LHCN-M2 (cell line): ENCODE data around the gene ITPRID1. TPM values are rescaled to one million over a fixed set of nuclear protein-coding genes. Genes with fewer than 3 reads are reported as not detected.
"Not testable (repeated sequence)": the region's sequence is repeated elsewhere in the genome, so short reads cannot be mapped to it uniquely, and the experiment has no call there.

ENCODE experiments used
- DNase-seq: peaks from one replicate; pipeline ENCODE4 v3.0.0-alpha.2; 2012; ENCODE audit warnings: low read depth
- total RNA-seq: library from RNA; depleted of rRNA; stranded (reverse); fragments of >200 nt; gene quantifications from 2 replicates; pipeline ENCODE4 v1.2.3, GENCODE V29; 2014

The ITPRID1 gene
- total RNA-seq, 1 experiment from 2014 or later: not detected

DNA sequence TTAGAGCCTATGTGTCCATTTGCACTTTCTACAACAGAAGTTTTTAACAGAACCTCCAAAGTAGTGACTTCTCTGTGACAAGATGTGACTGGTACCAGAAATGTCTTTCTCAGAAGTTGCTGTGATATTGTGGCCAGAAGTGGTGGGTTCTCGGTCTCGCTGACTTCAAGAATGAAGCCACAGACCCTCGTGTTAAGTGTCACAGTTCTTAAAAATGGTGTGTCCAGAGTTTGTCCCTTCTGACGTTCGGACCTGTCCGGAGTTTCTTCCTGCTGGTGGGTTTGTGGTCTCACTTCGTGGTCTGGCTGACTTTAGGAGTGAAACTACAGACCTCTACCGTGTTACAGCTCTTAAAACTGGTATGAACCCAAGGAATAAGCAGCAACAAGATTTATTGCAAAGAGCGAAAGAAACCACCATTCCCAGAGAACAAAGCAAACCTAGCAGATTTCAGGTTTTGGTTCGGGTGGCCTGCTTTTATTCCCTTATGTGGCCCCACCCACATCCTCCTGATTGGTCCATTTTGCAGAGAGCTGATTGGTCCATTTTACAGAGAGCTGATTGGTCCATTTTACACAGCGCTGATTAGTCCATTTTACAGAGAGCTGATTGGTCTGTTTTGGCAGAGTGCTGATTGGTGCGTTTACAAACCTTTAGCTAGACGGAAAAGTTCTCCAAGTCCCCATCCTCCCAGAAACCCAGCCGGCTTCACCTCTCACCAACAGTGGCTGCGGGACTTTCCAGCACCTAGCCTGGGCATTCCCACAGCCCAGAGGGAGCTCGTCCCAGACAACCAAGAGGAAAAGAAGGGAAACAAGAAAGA, 3.0 kb downstream of the ITPRID1 start:
- no peak for DNase-seq

DNA sequence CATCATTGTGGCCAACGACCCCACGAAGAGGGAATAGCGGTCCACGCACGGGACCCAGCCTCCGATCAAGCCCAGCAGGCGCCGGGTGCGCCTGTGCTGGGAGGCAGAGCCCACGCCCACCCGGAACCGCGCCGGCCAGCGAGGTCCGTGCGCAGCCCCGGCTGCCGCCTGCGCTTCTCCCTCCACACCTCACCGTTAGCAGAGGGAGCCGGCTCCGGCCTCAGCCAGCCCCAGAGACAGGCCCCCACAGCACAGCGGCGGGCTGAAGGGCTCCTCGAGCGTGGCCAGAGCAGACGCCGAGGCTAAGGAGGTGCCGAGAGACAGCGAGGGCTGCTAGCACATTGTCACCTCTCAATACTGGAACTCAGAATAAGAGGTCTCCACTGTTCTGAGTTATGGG, 3.6 kb downstream of the ITPRID1 start:
- DNase-seq: no peak

DNA sequence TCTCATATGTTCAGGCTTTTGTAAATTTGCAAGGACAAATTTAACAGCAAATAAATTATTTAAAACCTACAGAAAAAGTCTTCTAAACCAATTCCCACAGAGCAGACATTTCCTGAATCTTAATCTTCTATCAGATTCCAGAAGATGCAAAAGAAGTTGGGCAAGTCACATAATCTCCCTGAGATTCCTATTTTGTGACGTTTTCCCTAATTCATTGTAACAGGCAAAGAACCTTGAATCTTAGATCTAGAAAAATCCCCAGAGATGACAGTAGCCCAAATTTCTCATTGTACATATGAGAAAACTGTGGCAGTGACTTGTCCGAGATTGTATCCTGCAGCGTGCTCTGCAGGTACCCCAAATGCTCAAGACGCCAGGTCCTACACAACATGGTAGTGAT, 4.9 kb downstream of the ITPRID1 start:
- no peak for DNase-seq

DNA sequence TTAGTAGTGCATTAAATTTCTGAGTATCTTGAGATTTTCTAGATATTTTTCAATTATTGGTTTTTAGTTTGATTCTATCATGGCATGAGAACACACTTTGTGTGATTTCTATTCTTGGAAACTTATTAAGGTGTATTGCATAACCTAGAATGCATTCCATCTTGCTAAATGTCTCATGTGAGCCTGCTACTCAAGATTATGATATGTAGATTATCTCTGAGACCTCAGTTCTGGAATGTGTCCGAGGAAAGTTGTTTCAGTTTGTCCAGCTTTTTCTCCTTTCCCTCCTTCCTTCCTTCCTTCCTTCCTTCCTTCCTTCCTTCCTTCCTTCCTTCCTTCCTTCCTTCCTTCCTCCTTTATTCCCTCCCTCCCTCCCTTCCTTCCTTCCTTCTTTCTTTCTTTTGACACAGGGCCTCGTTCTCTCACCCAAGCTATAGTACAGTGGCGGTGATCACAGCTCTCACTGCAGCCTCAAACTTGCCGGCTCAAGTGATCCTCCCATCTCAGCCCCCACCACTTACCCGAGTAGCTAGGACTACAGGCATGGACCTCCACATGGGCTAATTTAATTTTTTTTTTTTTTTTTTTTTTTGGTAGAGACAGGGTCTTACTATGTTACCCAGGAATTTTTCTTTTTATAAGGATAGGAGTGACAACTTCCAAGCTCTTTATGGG, 7.6 kb downstream of the ITPRID1 start:
- no peak for DNase-seq

DNA sequence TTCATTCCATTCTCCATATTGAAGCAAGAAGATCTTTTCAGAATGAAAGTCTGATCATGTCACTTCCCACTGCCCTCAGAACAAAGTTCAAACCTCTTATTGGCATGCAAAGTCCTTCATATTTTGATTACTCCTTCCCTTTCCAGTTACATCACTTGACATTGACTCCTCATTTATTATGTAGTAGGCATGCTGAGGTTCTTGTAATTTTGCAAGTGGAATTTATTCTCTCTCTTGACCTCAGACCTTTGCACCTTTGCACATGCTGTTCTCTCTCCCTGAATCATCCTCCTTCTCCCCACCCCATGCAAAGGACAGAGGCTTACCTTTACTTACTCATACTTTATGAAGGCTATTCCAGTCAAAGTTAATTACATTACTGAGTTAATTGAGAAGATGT, 13.0 kb downstream of the ITPRID1 start:
- DNase-seq: no peak

DNA sequence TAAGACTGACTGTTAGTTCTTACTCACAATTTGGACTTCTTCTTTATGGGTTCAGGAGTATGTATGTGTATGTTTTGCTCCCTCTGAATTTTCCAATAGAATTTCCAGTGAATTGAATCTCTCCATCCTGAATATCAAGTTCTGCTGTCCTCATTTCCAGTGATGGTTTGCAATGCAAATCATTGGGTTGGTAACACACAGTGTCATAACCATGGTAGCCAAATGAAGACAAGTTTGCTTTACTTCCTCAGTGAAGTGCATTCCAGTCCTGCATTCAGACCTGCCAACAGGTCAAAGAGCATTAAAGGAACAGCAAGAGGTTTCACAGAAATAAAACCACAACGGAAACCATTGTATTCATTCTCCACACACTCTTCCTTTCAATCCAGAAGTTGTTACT, 15.2 kb downstream of the ITPRID1 start:
- DNase-seq: no peak

DNA sequence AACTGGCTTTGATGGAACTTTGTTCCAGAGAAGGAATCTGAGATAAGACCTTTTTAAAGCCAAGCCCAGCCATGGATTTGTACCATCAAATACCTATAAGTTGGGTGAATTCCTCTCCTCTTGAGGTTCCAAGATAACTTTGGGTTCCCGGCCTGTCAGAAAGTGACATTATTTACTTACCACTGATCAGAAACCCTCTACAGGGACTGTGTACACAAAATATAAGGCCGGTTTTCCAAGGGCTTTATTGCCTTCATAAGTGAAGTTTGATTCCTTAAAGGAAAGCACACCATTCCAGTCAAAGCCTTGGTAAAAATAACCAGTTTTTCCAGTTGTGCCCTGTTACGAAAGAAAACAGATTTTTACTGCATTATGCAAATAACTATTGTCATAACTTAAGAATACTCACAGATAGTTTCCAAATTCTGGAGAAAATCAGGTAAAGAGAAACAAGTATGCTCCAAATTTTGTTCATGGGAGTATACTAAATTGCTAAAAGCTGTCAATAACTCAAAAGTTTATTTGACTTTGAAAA, 26.8 kb downstream of the ITPRID1 start:
- not testable (repeated sequence) for DNase-seq

DNA sequence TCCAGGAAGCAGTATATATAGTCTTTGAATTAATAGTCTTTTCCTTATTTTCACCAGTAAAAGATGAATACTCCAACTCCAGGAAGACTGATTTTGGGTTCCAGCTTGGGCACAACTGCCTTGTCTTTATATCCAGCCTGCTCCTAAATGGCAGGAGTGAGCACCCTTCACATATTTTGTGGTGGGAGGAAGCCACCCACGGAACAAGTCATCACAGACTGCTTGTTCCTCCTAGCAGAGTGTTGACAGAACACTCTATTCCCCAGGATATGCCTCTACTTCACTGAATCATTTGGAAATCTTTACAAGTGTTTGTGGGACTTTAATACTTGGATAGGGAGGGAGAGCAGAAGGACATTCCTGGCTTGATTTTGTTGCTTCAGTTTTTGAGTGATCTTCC, 31.7 kb downstream of the ITPRID1 start:
- no peak for DNase-seq

DNA sequence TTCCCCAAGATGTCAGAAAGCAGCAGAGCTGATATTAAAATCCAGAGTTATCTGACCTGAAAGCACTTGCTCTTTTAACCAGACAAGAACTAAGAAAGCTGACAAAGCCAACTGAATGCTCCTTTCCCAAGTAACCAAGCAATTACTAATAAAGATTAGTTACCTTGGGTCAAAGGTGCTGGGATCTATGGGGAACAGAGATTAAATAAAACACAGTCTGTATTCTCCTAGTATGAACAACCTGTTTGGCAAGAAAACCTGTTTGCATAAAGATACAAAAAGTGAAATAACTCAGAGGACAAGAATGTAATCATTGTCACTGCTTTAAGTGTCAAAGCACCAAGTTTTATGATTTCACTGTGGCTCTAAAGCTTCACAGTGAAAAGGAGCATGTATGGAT, 35.7 kb downstream of the ITPRID1 start:
- DNase-seq: no peak

DNA sequence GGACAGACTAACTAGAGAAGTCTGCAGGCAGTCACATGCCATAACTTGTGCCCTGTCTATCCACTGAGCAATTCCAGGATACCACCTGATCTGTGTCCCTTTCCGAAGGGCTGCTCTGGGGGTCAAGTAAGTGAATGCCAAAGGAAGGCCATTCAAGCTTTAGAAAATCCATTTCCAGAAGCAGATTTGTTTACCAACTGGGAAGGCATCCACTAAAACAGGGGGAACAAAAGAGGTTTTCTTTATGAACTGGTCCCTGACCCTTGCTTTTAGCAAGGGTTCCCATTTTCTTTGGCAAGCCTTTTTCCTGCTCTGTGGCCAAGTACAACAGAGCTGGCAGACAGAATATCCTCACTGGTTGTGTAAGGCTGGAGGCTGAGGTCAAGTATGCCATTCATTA, 36.5 kb downstream of the ITPRID1 start:
- no peak for DNase-seq

DNA sequence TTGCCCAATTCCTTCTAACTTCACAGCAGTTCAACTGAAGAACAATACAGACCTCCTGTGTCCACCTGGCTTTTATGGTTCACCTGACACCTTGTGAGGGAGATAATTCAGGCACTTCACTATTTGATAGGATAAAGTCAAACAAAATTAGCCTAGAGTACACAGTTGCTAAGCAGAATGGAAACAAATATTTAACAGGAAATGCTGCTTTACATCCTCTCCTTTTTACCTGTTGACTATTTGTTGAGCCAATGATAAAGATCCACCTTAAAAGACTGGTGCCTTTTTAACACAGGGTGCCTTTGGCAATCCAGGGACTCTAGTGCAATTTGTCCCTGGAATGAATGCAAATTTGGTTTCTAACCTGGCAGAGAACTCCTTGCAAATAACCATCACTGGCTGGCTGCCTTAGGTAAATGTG, 39.8 kb downstream of the ITPRID1 start:
- DNase-seq: no peak

DNA sequence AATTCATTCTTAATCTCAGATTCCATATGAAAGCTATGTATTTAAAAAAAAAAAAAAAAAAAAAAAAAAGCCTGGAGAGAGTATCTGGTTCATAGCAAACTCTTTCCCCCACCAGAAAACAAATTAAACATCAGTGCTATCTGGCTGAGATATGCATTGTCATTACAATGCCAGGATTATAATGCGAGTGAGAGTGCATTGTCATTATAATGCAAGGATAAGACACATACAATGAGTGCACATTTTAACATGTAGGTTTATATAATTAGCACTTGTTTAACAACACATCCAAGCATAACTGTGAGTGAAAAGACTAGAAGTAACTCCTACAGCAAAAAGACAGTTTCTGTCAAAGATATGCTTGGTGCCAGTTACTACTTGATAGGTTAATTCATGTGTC, 48.1 kb downstream of the ITPRID1 start:
- no peak for DNase-seq

DNA sequence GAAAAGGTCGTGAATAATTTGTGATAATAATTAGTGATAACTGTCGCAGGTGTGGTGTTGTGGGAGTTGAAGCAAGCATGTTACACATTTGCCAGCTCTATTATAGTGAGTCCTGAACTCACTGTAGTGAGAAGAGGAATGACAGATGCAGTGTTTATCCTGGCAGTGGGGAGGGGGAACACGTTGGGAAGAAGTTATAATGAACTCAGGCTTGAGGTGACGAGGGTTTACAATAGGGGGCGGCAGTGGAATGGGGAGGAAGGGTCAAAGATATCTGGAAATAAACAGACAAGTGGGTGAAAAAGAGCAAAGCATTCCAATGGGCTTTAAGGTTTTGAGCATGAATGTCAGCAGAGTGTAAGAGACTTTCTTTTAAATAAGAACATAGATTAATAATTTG, 49.6 kb downstream of the ITPRID1 start:
- no peak for DNase-seq

DNA sequence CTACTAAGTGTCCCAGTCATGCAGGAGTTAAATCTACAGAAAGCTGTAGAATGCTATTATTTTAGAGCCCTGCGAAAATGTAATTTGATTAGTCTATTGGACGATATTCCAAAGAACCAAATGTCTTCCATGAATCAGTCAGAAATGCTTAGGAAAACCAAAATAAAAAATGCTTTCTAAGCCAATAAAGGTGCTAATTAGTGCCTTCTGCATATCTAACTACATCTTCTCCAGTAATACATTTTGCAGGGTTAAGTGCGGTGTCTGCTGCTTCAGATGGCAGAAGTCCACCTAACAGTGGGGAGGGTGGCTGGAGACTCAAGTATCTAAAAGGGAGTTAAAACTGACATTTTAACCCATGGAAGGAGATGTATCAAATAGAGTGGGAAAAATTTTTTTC, 50.1 kb downstream of the ITPRID1 start:
- DNase-seq: no peak

DNA sequence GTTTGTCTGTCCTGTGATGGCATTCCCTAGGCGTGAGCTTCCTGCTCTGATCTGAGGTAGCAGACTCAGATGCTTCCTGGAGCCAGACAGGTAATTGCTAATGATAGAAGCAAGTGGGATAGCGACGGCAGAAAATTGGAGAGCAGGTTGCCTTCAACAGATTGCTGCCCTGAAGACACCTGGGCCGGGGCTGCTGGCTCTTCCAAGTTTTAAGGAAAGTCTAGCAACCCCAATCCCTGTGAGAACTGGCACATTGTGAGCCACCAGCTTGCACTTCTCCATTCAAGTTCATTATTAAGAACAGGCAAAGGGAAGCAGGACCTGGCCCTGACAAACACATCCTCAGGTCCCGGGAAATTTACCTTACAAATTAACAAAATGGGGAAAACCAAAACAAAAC, 50.8 kb downstream of the ITPRID1 start:
- DNase-seq: no peak

DNA sequence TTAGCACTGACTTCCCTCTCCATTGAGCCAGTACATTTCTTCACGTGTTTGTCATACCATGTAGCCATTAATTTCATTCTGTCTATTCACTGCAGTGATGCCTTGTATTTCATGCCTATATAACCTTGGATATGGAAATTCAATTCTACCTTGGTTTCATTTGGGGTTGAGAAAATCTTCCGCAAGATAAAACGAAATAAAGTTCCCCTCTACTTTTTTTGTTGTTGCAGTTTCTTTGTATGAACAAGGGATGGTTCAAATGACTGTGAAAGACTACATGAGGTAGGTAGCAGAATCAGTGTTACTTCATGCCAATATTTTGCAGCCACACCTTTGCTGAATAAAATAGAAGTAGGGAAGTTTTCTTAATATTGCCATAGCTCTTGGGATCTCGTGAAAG, 55.6 kb downstream of the ITPRID1 start:
- DNase-seq: no peak

DNA sequence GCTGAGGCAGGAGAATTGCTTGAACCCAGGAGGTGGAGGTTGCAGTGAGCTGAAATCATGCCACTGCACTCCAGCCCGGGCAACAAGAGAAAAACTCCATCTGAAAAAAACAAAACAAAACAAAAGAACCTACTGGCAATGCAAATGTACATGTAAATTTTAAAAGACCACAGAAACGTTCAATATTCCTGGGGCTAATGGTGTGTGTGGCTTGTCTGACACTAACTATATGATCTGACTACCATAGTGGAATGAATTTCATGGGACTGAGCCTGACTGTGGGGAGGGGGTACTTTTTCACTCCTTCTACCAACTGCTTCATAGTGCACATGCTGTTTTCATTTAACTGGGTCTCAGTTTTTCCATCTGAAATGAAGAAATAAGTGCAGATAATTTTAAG, 69.6 kb downstream of the ITPRID1 start:
- no peak for DNase-seq

DNA sequence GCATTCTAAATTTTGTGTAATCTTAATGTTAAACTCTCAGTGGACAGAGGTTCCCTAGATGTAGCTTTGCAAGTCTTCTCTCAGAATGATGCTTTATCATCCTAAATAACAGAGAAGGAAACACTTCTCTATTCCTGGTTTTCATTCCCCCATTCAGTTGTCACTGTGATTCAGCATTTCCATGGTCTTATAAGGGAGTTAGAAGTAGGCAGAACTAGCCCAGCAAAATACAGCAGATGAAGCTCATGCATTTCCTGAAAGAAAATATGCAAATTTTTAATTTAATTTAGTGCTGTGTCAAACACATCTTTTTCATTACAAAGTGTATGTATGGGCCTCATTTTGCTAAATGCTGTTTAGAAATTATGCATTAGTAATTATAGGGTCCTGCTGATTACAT, 70.1 kb downstream of the ITPRID1 start:
- DNase-seq: no peak

DNA sequence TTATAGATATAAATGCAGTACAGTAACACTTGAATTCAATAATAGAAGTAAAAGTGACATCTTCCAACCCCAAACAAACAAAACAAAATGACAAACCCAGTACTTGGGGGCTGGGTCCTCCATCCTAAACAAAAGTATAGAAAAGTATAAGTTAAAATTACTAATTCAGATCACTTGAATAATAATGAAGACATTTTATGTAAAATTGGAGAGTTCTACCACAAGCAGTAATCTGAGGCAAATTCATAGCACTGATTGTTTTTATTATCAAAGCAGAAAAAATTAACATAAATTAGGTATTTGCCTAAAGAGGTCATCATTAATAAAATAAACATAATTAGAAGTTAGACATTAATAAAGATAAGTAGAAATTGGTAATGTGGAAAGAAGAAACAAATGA, 81.5 kb downstream of the ITPRID1 start:
- DNase-seq: no peak

DNA sequence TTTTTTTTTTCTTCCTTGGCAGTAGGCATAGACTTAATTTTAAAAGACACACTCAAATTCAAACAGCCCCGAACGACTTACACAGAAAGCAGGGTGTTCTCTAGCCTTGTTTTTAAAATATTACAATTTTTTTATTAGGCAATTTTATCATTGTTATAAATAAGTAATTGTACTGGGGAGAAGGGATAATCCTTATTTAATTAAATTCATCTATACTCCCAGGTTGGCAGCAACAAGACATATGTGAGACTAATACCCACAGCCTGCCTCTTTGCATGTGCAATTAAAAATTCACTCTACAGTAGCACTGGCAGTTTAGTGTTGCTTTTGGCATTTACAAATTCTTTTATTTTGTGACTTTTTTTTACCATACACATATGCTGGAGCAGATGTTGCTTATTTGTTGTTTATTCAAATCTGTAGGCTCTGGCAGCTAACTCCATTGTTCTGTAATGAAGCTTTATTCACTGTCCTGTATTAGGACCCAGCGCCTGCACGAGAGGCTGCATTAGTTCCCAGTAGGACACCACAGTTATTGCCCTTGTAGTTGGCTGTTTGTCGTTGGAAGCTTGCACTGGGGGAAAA, 88.2 kb downstream of the ITPRID1 start:
- DNase-seq: no peak

DNA sequence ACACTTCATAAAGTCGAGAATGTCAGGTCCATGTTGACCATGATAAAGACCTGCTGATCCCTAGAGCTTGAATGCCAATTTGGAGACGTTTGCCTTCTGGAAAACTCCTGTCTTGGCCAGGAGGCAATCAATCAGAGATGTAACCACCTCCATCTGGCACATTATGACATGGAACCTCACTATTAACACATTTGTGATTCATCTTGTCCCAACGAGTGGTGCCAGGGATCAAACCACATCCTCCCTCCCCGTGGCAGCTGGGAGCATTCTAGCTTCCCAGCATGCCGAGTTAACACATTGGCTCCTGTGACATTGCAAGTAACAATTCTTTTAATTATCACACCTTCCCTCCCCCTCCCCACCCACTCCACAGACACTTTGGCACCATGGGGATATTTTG, 89.2 kb downstream of the ITPRID1 start:
- DNase-seq: peak; percentile 2

DNA sequence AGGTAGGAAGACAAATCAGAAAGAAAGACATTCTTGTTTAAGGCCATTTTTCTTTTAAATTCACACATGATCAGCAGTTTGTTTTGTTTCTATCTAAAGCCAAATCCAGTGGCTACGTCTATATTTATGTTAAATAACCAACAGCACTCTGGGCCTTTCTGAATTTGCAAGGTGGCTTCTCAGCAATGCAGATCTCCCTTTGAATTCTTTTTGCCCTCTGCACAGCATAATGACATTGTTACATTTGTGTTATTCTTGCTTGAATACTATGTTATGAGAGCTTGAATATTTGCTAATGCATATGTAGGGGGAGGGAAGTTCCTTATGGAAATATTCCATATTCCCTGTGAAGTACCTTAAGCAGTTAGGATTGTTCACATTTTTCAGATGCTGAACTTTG, 99.7 kb downstream of the ITPRID1 start:
- DNase-seq: no peak

DNA sequence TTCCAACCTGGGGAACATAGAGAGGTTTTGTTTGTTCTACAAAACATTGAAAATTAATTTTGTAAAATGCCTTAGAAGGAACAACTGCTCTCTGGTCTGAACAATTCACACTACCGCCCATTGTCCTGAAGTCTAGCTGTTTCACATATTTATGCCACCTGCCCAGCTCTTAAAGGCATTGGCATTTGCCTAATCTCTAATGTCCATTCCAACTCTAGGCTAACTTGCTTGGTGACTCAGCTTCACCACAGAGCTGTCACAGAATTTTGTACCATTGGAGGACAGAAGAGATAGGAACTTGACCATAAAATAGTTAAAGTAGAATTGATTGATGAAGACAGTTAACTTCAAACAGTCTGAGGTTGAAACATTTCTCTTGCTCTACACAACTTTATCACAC, 119.6 kb downstream of the ITPRID1 start:
- no peak for DNase-seq
